ENCODE measurements around the gene MISP3. TPM values are rescaled to one million over a fixed set of nuclear protein-coding genes. Genes with fewer than 3 reads are reported as not detected.
A peak's percentile ranks its signal among the peaks of the same experiment; 100 is the strongest.

MISP3 gene
- total RNA-seq, 1 donor from 2014 or later: 6.7 TPM

GRCh38 chr19:14080887-14081796 lies 8.6 kb downstream of the MISP3 start:
- DNase-seq (peak; percentile 99), ATAC-seq (peak; percentile 94)
- H3K27me3 ChIP-seq: no peaks in the 10 kb centered on the region
- H3K4me3 ChIP-seq: peak overlapping the region; percentile 91
- no peak for TF ChIP-seq CTCF (IDR thresholded peaks at IDR 0.05)
- no peaks in the 10 kb centered on the region for H3K36me3 ChIP-seq
- intact Hi-C loops (cut with DNase I): no loop called here
- H3K27ac ChIP-seq: peak overlapping the region; percentile 93
- peaks cover 17% of the 10 kb centered on the region for H3K4me1 ChIP-seq
- no peaks in the 10 kb centered on the region for H3K9me3 ChIP-seq

GRCh38 chr19:14081797-14082674 lies 9.4 kb downstream of the MISP3 start:
- Histone ChIP-seq H3K4me1 (peaks cover 17% of the 10 kb centered on the region), H3K27me3 (no peaks in the 10 kb centered on the region), H3K4me3 (peak overlapping the region; percentile 91), H3K9me3 (no peaks in the 10 kb centered on the region), H3K36me3 (no peaks in the 10 kb centered on the region), H3K27ac (peak overlapping the region; percentile 93)
- DNase-seq (peak; percentile 89), ATAC-seq (peak; percentile 40)
- intact Hi-C loops (cut with DNase I): no loop called here
- TF ChIP-seq CTCF (IDR thresholded peaks at IDR 0.05): no peak

GRCh38 chr19:14082675-14082960 lies 10.0 kb downstream of the MISP3 start:
- DNase-seq: no peak
- no peak overlapping the region for H3K27ac ChIP-seq
- H3K36me3 ChIP-seq: no peaks in the 10 kb centered on the region
- no peak for TF ChIP-seq CTCF (IDR thresholded peaks at IDR 0.05)
- no peaks in the 10 kb centered on the region for H3K9me3 ChIP-seq
- no peak for ATAC-seq
- H3K27me3 ChIP-seq: no peaks in the 10 kb centered on the region
- intact Hi-C loops (cut with DNase I): no loop called here
- H3K4me3 ChIP-seq: peak overlapping the region; percentile 91
- peaks cover 17% of the 10 kb centered on the region for H3K4me1 ChIP-seq

GRCh38 chr19:14085309-14085995 lies 12.9 kb downstream of the MISP3 start, which contains the start of gene C19orf67:
Gene C19orf67 (minus strand): TSS chr19:14085783. CDS start chr19:14085627, 156 bp downstream.
- DNase-seq: no peak
- Histone ChIP-seq H3K36me3 (peaks cover 11% of the 10 kb centered on the region), H3K27ac (no peak within 1 kb of the TSS), H3K27me3 (no peaks in the 10 kb centered on the region), H3K9me3 (no peaks in the 10 kb centered on the region), H3K4me3 (no peak within 1 kb of the TSS), H3K4me1 (peaks cover 10% of the 10 kb centered on the region)
- no peak for TF ChIP-seq CTCF (IDR thresholded peaks at IDR 0.05)
- intact Hi-C loops (cut with DNase I): no loop called here
- no peak for ATAC-seq

GRCh38 chr19:14086098-14086497 lies 13.5 kb downstream of the MISP3 start:
- no peak overlapping the region for H3K27ac ChIP-seq
- H3K4me3 ChIP-seq: no peak overlapping the region
- peaks cover 11% of the 10 kb centered on the region for H3K36me3 ChIP-seq
- H3K4me1 ChIP-seq: peaks cover 6% of the 10 kb centered on the region
- intact Hi-C loops (cut with DNase I): no loop called here
- no peak for TF ChIP-seq CTCF (IDR thresholded peaks at IDR 0.05)
- no peaks in the 10 kb centered on the region for H3K9me3 ChIP-seq
- ATAC-seq: no peak
- no peak for DNase-seq
- no peaks in the 10 kb centered on the region for H3K27me3 ChIP-seq

Measured in upper lobe of right lung (tissue), 1 donor.